ENCODE data around the gene TSPAN31.
"Not testable (repeated sequence)": the region's sequence is repeated elsewhere in the genome, so short reads cannot be mapped to it uniquely, and the experiment has no call there.

TSPAN31 gene

DNA sequence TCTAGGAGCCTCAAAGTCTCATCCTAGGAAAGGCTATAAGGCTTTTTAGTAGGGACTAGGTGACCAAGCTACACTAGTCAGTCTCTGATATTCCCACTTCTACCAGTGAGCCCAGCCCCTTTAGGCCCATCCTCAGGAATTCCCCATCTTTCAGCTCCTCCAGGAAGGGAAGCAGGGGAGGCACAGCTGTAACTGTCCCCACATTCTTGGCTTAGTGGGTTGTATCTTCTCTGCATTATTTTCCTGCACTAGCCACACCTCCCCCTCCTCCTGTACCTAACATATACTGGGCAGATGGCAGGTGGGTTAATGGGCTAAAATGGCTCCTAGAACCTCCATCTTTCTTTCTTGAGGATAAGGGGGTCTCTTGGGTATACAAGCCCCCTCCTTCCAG, 22.5 kb downstream of the TSPAN31 start:
- DNase-seq (ENCODE audit: low spot score): no peak

- DNase-seq (ENCODE audit: low spot score): no peak
These were observed 23.0 kb downstream of the TSPAN31 start for GRCh38 chr12:57767876-57768275.

DNA sequence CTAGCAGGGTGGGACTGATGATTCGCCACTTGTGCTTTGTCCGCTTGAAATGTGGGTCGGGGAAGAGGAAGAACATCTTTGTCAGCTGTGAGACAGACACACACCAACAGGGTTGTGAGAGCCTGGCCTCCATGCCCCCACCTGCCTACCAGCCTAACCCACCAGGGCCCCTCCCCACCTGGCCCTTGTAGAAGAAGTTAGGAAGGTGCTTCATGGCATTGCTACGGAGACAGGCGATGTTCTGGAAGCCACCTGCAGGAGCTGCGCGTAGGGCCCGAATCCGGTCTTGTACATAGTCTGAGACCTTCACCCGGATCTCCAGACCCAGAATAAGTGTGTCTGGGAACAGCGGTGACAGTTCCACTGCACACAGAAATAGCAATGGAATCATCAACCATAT, 24.8 kb downstream of the TSPAN31 start:
- no peak for DNase-seq (ENCODE audit: low spot score)

DNA sequence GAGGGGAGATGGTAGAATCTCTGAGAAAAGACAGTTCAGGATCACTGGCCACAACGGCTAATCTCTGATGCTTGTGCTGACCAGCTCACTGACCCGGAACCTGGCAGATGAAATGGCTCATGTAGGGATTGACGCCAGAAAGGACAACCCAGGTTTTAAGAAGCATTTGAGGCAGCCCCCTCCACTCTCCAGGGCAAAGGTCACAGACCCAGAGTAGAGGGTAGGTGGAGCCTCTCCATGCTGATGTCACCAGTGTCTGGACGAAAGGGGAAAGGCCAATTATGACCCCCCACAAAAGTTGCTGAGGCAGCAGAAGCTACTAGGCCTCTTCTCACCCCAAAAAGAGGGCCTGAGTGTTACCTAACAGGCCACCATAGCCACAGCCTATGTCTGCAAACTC, 25.9 kb downstream of the TSPAN31 start:
- no peak for DNase-seq (ENCODE audit: low spot score)

- DNase-seq (ENCODE audit: low spot score): peak; percentile 75
These were observed 26.5 kb downstream of the TSPAN31 start for GRCh38 chr12:57771236-57771872.

DNA sequence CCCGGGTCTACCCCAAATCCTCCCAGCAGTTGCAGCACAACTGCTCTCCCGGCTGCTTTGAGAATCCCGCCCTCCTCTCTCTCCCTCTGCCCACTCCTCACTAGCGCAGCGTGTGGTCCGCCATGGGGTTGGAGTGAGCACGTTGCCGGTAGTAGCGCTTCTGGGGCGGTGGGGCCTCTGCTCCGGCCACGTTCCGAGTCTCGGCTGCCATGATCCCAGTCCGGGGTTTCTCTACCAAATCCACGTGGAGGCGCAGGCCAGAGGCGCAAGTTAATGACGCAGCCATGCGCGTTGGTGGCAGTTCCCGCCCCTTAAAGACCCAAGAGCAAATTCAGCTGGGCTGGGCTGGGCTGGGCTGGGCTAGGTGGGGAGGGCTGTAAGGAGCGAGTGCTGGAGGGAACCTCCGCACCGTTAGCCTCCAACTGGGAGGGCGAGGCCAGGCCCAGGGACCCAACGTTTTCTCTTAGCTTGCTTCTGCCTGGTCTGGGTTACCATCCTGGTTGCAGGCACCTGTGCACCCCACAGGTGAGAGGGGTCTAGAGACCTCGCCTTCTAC, 27.1 kb downstream of the TSPAN31 start, which contains the start of gene METTL1:
Gene METTL1 (minus strand): TSS at position 233 of the 556 bp plus-strand sequence. CDS start 22 bp downstream, at position 211.
- DNase-seq (ENCODE audit: low spot score): peak; percentile 90

- DNase-seq (ENCODE audit: low spot score): no peak
These were observed 27.8 kb downstream of the TSPAN31 start, which contains the start of gene EEF1AKMT3 for GRCh38 chr12:57772429-57773322. Gene EEF1AKMT3, plus strand, starts transcription at chr12:57772614. Its CDS starts 111 bp downstream, at chr12:57772725.

- DNase-seq (ENCODE audit: low spot score): not testable (repeated sequence)
These were observed 29.8 kb downstream of the TSPAN31 start for GRCh38 chr12:57774634-57775033.

GRCh38 chr12:57775044-57775443, 30.2 kb downstream of the TSPAN31 start:
- DNase-seq (ENCODE audit: low spot score): no peak

- no peak for DNase-seq (ENCODE audit: low spot score)
These were observed 30.9 kb downstream of the TSPAN31 start for GRCh38 chr12:57775563-57776246.

- DNase-seq (ENCODE audit: low spot score): no peak
These were observed 31.4 kb downstream of the TSPAN31 start for GRCh38 chr12:57776247-57776587.

GRCh38 chr12:57777367-57777766, 32.5 kb downstream of the TSPAN31 start:
- no peak for DNase-seq (ENCODE audit: low spot score)

GRCh38 chr12:57777911-57778310, 33.1 kb downstream of the TSPAN31 start:
- DNase-seq (ENCODE audit: low spot score): no peak

- no peak for DNase-seq (ENCODE audit: low spot score)
These were observed 34.9 kb downstream of the TSPAN31 start for GRCh38 chr12:57779736-57780135.

- DNase-seq (ENCODE audit: low spot score): no peak
These were observed 35.6 kb downstream of the TSPAN31 start for GRCh38 chr12:57780284-57780897.

GRCh38 chr12:57781244-57781643, 36.4 kb downstream of the TSPAN31 start:
- DNase-seq (ENCODE audit: low spot score): no peak

GRCh38 chr12:57781801-57782200, 37.0 kb downstream of the TSPAN31 start:
- no peak for DNase-seq (ENCODE audit: low spot score)

DNA sequence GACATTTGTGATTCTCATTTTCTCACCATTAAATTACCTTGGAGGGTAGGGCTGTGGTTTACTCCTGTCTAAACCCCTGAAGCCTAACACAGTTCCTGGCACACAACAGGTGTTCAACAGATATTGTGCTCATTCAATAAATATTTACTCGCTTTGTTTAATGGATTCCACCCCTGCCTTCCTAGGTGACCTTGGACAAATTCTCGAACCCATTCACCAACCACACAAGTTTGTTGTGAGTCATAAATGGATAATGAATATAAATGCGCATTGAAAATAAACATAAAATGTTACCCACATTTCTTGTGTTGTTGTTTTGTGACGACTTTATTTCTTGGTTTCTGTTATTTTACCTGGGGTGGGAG, 37.4 kb downstream of the TSPAN31 start:
- DNase-seq (ENCODE audit: low spot score): no peak

DNA sequence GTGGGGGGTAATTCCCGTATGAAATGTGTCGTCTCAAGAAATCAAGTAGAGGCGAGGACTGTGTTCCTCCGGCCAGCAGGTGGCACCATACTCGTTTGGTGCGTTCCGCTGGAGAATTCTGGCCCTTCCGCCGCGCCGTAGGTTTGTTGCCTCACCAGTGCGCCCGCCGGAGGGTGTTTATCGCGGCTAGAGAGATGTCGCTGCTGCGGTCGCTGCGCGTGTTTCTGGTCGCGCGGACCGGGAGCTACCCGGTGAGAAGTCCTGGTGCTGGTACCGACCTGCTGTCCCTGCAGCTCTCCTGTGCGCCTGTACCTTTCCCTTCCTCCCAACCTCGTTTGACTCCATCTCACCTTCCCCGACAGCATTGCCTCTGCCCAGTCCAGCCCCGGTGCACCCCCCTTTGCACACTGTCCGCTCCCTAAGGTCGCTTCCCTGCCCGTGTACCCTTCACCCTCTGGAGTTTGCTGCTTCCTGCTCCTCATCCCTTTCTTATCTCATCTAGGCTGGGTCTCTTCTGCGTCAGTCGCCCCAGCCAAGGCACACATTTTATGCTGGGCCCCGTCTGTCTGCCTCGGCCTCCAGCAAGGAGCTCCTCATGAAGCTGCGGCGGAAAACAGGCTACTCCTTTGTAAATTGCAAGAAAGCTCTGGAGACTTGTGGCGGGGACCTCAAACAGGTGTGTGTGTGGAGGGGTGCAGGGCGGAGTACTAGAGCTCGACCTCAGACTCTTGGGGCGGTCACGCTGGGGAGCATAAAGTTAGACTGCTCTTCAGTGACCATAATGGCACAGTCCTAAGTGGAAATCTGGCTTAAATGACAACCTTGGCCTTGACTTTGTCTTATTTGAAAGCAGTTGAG, 38.0 kb downstream of the TSPAN31 start, which contains the start of gene TSFM:
Gene TSFM (plus strand): TSS at position 180 of the 858 bp plus-strand sequence. CDS start 15 bp downstream, at position 195.
- peak; percentile 97 for DNase-seq (ENCODE audit: low spot score)

DNA sequence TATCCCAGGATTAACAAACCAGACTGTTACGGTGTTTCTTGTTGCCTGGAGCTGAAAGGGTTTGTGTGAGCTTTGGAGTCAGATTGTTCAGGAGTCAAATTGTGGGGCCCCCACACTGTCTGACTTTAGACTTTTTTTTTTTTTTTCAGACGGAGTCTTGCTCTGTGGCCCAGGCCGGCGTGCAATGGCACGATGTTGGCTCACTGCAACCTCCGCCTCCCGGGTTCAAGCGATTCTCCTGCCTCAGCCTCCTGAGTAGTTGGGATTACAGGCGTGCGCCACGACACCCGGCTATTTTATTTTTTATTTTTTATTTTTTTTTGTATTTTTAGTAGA, 38.6 kb downstream of the TSPAN31 start:
- no peak for DNase-seq (ENCODE audit: low spot score)

GRCh38 chr12:57783861-57784260, 39.0 kb downstream of the TSPAN31 start:
- DNase-seq (ENCODE audit: low spot score): no peak
